ENCODE results near the gene OTOG. TPM values are rescaled to one million over a fixed set of nuclear protein-coding genes. Genes with fewer than 3 reads are reported as not detected.

OTOG gene
- total RNA-seq, 1 experiment from 2014 or later = 0.35 TPM

DNA sequence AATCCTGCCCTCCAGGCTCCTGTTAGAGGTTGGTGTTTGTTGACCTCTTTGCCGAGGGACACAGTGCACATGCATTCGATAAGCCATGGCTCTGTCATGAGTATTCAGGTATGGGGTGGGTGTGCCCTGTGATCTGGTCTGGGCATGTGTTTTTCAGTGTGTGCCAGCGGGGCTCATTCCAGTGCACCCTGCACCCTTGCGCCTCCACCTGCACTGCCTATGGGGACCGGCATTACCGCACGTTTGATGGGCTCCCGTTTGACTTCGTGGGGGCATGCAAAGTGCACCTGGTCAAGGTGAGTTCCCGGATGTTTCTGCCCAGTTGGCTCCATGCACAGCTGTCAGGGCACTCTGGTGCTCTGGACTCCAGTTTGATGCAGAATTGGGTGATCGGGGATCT is 44.2 kb downstream of the OTOG start:
- Histone ChIP-seq H4K5ac (ENCODE audit: insufficient read length, low read depth, low read length) (no peak overlapping the region), H3K4me1 (ENCODE audit: insufficient read depth, low read length) (no peaks in the 10 kb centered on the region), H3K23me2 (ENCODE audit: insufficient read length, low read depth, low read length, poor library complexity, severe bottlenecking) (no peaks in the 10 kb centered on the region), H2BK20ac (ENCODE audit: low read depth, low read length, poor library complexity, severe bottlenecking) (no peak overlapping the region), H3K27me3 (ENCODE audit: insufficient read depth, low read length) (peaks cover 2% of the 10 kb centered on the region; the same call in 1 of the 2 replicates), H2BK15ac (ENCODE audit: low read depth, low read length) (no peak overlapping the region), H3K4ac (ENCODE audit: low read depth, low read length) (no peak overlapping the region), H3K23ac (ENCODE audit: insufficient read length, low read depth, low read length) (no peak overlapping the region), H3K79me1 (ENCODE audit: insufficient read depth, low read depth, low read length, poor library complexity, severe bottlenecking) (no peaks in the 10 kb centered on the region), H3K18ac (ENCODE audit: insufficient read length, low read depth, low read length) (no peak overlapping the region), H2AK5ac (ENCODE audit: insufficient read length, low read length) (no peak overlapping the region), H3K4me2 (ENCODE audit: insufficient read depth, insufficient read length, low read length) (no peak overlapping the region), H2BK12ac (ENCODE audit: insufficient read length, low read depth, low read length) (no peak overlapping the region), H4K91ac (ENCODE audit: insufficient read length, low read depth, low read length) (no peak overlapping the region), H3K14ac (ENCODE audit: insufficient read depth, low read length) (no peak overlapping the region), H3K79me2 (ENCODE audit: insufficient read depth, low read length) (no peaks in the 10 kb centered on the region), H2BK120ac (ENCODE audit: low read depth, low read length, poor library complexity, severe bottlenecking) (no peak overlapping the region), H3K56ac (ENCODE audit: insufficient read length, low read depth, low read length) (no peak overlapping the region), H4K8ac (replicated peaks; ENCODE audit: insufficient read length, low read depth, low read length) (no peak overlapping the region), H2AFZ (ENCODE audit: low read length) (no peak overlapping the region), H3K9ac (ENCODE audit: extremely low read depth, insufficient read length, low read length) (no peak overlapping the region), H3T11ph (ENCODE audit: low read length) (no peak overlapping the region), H3K9me3 (ENCODE audit: control insufficient read depth, low read depth, low read length) (peaks cover 6% of the 10 kb centered on the region), H3K27ac (ENCODE audit: insufficient read length, low read depth, low read length) (no peak overlapping the region), H2BK5ac (ENCODE audit: insufficient read length, low read length) (no peak overlapping the region), H4K20me1 (ENCODE audit: control insufficient read depth, insufficient read depth, insufficient read length) (peaks cover 3% of the 10 kb centered on the region)
- no peak for TF ChIP-seq CTCF (conservative IDR thresholded peaks at IDR 0.05)
- Mint-ChIP-seq H3K4me1 (no peaks in the 10 kb centered on the region), H3K27me3 (ENCODE audit: low read depth) (peaks cover 27% of the 10 kb centered on the region), H3K9me3 (peaks cover 3 to 8% of the 10 kb centered on the region in 2 experiments; a peak in 4 of 5 replicates), H3K36me3 (ENCODE audit: insufficient read depth in 1 of 3, low read depth in 3 of 3) (peaks cover 0 to 4% (median 0%) of the 10 kb centered on the region in 3 experiments; a peak in 2 of 7 replicates), H3K4me3 (no peak overlapping the region), H3K27ac (no peak overlapping the region)
- DNase-seq = peak; percentile 20
- no CpG with 5 or more reads among the region's 11 CpGs for WGBS (ENCODE audit: extremely low coverage, insufficient read length, low lambda C conversion rate)
